GM12878 (cell line): ENCODE measurements around the gene KLHL35.

ENCODE experiments used
- CBFB ChIP-seq: IDR thresholded peaks from 2 replicates; pipeline ENCODE4 v1.6.1; 2016; ENCODE audit warnings: antibody characterized with exemption, low read depth
- CTCF ChIP-seq, 3 experiments: IDR thresholded peaks in 2 of 3; conservative IDR thresholded peaks in 1 of 3; 2 replicates each; pipeline ENCODE4 v1.5.1; 2011; ENCODE audit warnings: low read depth in 3 of 3, low read length in 3 of 3, mild to moderate bottlenecking in 3 of 3, control low read depth in 2 of 3, moderate library complexity in 2 of 3, inconsistent platforms in 1 of 3, mixed read lengths in 1 of 3; ENCODE audit not compliant: control insufficient read depth in 2 of 3, insufficient read depth in 1 of 3; ENCODE audit errors: extremely low read depth in 1 of 3
- EZH2 ChIP-seq: IDR thresholded peaks from 2 replicates; pipeline ENCODE4 v1.6.1; 2012; ENCODE audit warnings: low read depth, mild to moderate bottlenecking, control low read depth, inconsistent platforms, low read length, borderline replicate concordance; ENCODE audit not compliant: control insufficient read depth
- FOXM1 ChIP-seq: IDR thresholded peaks from 2 replicates; pipeline ENCODE4 v1.6.1; 2012; ENCODE audit warnings: low read depth, mild to moderate bottlenecking, inconsistent platforms, low read length, moderate library complexity
- GABPA ChIP-seq: IDR thresholded peaks from 2 replicates; pipeline ENCODE4 v1.6.1; 2014; ENCODE audit warnings: antibody characterized with exemption, low read depth, mild to moderate bottlenecking, inconsistent platforms
- JUNB ChIP-seq: IDR thresholded peaks from 2 replicates; pipeline ENCODE4 v1.6.1; 2016; ENCODE audit warnings: antibody characterized with exemption, mild to moderate bottlenecking
- JUND ChIP-seq: IDR thresholded peaks from 2 replicates; pipeline ENCODE4 v1.6.1; 2012; ENCODE audit warnings: low read depth, mild to moderate bottlenecking, low read length, improper control_type of control experiment, moderate library complexity
- POLR2AphosphoS5 ChIP-seq: IDR thresholded peaks from 2 replicates; pipeline ENCODE4 v1.6.1; 2011; ENCODE audit warnings: mild to moderate bottlenecking, low read length, inconsistent platforms
- RAD21 ChIP-seq: IDR thresholded peaks from 2 replicates; pipeline ENCODE4 v1.6.1; 2011; ENCODE audit warnings: mild to moderate bottlenecking, low read depth, low read length, moderate library complexity; ENCODE audit not compliant: insufficient read depth
- RUNX3 ChIP-seq: IDR thresholded peaks from 2 replicates; pipeline ENCODE4 v1.6.1; 2012; ENCODE audit warnings: low read length, inconsistent platforms
- SUZ12 ChIP-seq: fragments of 200-600 bp; sonication (generic); IDR thresholded peaks from one replicate; pipeline ENCODE4 v1.6.1; 2018; ENCODE audit warnings: antibody characterized with exemption, mild to moderate bottlenecking; ENCODE audit not compliant: unreplicated experiment
- ZNF274 ChIP-seq: IDR thresholded peaks from one replicate; pipeline ENCODE4 v1.8.0; 2011; ENCODE audit not compliant: insufficient read length, insufficient read depth

DNA sequence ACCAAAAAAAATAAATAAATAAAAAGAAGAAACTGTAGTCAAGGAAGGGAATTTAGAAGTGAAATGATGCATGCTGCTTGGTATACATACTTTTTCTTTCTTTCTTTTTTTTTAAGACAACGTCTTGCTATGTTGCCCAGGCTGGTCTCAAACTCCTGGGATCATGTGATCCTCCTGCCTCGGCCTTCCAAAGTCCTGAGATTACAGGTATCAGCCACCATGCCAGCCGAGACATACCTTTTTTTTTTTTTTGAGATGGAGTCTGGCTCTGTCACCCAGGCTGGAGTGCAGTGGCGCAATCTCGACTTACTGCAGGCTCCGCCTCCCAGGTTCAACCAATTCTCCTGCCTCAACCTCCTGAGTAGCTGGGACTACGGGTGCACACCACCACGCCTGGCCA lies 59.8 kb downstream of the KLHL35 start:
- TF ChIP-seq EZH2, result no peak
- TF ChIP-seq JUNB, result no peak
- TF ChIP-seq CTCF (IDR thresholded peaks at IDR 0.05 in 2 of 3, conservative IDR thresholded peaks at IDR 0.05 in 1 of 3; ENCODE audit: control insufficient read depth in 2 of 3, extremely low read depth in 1 of 3, insufficient read depth in 1 of 3, low read depth in 3 of 3, low read length in 3 of 3), result no peak
- TF ChIP-seq POLR2AphosphoS5, result no peak
- TF ChIP-seq SUZ12, result no peak
- TF ChIP-seq CBFB, result no peak
- TF ChIP-seq RAD21, result no peak
- no peak for TF ChIP-seq GABPA
- no peak for TF ChIP-seq FOXM1
- TF ChIP-seq JUND, result no peak
- no peak for TF ChIP-seq ZNF274
- TF ChIP-seq RUNX3, result no peak
